Measurements from ENCODE around the gene DGCR6L.
"Not testable (repeated sequence)": the region's sequence is repeated elsewhere in the genome, so short reads cannot be mapped to it uniquely, and the experiment has no call there.

Gene DGCR6L

DNA sequence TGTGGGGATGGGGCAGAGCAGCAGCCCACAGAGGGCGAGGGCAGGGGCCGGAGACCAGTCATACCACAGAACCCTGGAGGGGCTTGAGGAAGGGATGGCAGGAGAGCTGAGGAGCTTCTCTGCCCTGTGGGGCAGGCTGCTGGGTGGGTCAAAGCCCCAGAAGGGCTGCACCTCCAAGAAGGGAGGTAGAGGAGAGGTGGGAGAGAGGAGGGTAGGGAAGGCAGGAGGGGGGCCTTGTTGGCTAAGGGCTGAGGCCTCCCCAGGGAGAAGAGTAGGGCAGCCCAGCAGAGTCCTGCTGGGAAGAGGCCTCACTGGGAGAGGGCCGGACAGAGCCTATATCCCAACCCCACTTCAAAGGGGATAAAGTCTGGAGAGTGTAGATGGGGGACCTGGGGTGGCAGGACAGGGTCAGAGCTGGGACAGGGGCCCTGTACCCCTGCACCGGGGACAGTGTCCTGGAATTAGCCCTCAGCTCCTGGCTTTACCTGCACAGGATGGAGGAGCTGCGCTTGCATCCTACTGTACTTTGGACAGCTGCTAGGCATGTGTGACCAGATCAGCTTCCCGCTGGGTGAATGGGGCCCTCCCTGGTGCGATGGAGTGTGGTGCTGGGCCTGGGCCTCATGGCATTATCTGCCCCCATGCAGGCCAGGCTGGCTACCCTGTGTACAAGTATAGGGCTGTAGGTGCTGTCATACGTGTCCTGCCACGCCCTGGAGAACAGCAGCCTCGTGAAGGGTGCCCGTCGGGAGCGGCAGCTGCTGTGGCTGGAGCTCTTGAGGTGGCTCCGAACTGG is 7.3 kb downstream of the DGCR6L start:
- ChIA-PET POLR2A (no interaction called here), CTCF (no interaction called here)
- DNase-seq (ENCODE audit: low read depth, low spot score), result no peak
- H3K4me3 ChIP-seq (ENCODE audit: low read depth, low read length), result no peak overlapping the region
- TF ChIP-seq, protein P1, sequence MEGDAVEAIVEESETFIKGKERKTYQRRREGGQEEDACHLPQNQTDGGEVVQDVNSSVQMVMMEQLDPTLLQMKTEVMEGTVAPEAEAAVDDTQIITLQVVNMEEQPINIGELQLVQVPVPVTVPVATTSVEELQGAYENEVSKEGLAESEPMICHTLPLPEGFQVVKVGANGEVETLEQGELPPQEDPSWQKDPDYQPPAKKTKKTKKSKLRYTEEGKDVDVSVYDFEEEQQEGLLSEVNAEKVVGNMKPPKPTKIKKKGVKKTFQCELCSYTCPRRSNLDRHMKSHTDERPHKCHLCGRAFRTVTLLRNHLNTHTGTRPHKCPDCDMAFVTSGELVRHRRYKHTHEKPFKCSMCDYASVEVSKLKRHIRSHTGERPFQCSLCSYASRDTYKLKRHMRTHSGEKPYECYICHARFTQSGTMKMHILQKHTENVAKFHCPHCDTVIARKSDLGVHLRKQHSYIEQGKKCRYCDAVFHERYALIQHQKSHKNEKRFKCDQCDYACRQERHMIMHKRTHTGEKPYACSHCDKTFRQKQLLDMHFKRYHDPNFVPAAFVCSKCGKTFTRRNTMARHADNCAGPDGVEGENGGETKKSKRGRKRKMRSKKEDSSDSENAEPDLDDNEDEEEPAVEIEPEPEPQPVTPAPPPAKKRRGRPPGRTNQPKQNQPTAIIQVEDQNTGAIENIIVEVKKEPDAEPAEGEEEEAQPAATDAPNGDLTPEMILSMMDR (IDR thresholded peaks at IDR 0.05; ENCODE audit: insufficient read depth, low read length, missing control alignments), result no peak

DNA sequence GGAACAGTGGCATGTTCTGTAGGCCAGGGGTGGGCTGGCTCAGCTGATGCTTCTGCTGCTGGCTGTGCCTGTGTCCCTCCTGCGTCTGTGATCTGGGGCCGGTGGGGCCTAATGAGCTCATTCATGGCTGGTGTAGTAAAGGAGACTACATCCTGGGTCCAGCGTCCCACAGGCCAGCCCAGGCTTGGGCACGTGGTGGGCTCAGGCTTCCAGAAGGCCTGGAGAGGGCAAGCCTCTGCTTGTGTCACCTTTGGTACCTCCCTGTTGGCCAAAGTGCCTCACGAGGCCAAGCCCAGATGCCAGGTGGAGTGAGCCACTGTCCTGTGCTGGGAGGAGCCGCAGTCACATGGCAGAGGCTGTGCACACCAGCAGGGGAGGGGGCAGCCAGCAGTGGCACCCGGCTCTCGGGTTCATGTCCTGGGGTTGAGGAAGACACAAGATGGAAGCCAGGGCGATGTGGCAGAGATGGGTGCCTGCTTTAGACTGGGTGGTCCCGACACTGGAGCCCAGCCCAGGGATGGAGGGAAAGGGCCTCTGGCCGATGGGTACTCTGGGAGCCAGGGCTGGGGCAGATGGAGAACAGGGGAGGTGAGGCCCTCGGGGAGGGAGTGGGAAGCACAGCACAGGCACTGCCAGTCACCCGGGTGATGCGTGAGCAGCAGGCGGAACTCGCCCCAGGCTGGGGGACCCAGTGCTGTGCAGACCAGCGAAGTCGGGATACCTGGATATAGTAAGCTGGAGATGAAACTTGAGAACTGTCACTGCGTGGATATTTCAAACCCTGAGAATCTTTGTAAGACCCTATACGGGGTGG is 8.4 kb downstream of the DGCR6L start:
- H3K4me3 ChIP-seq (ENCODE audit: low read depth, low read length); DNase-seq (ENCODE audit: low read depth, low spot score); CTCF ChIA-PET; POLR2A ChIA-PET: not testable (repeated sequence)

DNA sequence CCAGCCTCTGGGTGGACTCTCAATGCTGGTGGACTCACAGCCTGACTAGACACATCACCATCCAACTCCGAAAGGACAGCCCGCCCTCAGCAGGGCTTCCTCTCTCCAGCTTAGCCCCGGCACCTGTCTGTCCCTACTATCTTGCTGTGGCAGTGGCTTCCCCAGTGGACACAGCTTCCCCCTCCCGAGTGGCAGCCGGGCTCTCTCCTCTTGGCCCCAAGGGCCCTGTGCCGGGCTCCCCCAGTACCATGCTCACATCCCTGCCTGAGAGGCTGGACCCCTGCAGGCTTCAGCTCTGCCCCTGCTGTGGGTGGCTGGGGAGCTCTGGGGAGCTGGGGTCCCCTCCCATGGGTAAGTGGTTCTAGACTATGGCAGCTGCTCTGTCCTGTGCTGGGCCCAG is 9.1 kb downstream of the DGCR6L start:
- POLR2A ChIA-PET; CTCF ChIA-PET; DNase-seq (ENCODE audit: low read depth, low spot score): not testable (repeated sequence)

DNA sequence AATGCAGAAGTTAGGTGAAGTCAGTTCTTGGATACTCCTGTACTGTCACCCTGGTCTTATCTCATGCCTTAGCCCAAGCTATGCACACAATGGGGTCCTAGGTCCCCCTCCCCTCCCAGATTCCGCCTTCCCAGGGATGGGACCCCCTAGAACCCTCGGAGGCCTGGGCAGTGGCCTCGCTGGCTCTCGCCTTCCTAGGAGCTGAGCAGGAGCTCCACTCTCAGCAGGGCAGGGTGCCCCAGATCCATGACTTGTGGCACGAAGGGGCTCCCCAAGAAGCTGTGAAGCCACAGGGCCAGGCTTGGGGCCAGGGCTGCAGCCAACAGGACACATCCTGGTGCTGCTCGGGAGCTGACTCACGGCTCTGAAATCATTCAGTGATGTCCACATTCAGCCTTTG is 9.7 kb downstream of the DGCR6L start:
- CTCF ChIA-PET; H3K4me3 ChIP-seq (ENCODE audit: low read depth, low read length); POLR2A ChIA-PET; DNase-seq (ENCODE audit: low read depth, low spot score): not testable (repeated sequence)

More for the DNA sequence above, 9.1 kb downstream of the DGCR6L start:
- H3K4me3 ChIP-seq (ENCODE audit: low read depth, low read length), result not testable (repeated sequence)

DNA sequence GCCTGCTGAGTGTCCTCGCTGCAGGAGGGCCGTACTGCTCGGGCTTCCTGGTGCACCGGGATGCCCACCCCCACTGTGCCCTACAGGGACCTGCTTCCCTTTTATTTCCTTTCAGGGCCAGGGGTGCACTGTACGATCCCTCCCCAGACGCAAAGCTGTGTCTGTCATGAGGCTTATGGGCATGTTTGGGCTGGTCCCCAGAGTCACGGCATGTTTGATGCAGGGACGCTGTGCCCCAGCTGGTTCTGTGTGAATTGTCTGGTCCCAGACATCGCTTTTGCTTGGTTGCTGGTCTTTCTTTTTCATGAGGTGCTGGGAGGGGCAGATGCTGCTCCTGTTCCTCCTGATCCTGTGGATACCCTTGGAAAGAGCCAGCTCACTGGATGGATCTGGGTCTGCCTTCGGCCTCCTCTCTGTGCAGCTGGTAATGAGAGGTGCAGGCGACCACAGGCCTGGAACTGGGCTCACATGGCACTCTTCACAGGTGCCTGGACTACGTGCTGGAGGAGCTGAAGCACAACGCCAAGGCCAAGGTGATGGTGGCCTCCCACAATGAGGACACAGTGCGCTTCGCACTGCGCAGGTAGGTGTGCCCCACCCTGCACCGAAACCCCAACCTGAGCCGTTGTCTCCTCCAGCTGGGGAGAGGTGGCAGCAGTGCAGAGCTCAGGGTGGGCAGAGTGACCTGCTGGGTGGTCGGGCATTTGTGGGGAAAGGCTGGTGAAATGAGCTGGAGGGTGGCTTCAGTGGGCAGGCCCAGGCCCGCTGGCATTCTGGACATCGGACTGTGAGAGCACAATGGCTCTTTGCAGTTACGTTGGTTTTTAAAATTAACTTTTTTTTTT is 10.8 kb downstream of the DGCR6L start:
- POLR2A ChIA-PET; DNase-seq (ENCODE audit: low read depth, low spot score); H3K4me3 ChIP-seq (ENCODE audit: low read depth, low read length): not testable (repeated sequence)
- CTCF ChIA-PET, result interaction anchor here (3.5 kb wide), 1 partner anchor 8 kb away, joined by 16 read pairs; no protein-coding TSS in a partner anchor

DNA sequence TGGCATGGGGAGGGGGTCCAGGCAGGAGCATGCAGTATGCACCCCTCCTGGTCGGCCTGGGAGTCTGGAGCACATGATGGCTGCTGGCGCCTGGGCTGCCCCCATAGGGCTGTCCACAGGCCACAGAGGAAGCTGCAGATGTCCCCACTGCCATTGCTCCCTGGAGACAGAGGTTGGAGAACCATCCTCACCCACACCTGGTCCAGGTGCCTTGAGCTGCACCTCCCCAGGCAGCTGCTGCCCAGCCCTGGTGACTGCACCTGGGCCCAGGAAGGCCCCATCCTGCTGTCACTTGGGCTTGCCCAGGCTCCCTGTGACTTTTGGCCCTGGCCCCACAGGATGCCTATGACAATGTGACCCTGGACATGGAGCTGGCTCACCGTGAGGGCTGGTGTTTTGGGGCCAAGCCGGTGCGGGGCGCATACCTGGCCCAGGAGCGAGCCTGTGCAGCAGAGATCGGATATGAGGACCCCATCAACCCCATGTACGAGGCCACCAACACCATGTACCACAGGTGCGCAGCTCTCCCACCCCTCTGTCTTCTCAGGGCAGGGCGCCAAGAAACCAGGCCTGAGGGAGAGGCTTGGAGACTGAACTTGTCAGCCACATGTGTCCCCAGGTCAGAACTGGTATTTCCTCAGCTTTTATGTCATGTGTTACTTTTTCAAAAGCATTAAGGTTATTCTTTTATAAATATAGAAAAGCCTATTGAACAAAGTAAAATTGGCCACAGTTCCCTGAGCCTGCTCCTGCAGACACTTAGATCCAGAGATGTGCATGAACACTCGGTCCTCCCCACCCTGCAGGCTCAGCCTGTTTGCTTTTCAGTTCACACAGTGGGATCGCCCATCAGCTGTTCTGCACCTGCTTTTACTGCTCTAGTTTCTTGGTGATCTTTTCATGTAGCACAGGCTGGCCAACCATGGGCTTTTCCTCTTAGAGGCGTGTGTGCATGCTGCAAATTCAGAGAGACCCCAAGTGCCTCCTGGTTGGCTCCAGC is 12.1 kb downstream of the DGCR6L start:
- CTCF ChIA-PET, result interaction anchor here (3.5 kb wide), 1 partner anchor 10 kb away, joined by 16 read pairs; no protein-coding TSS in a partner anchor
- POLR2A ChIA-PET; H3K4me3 ChIP-seq (ENCODE audit: low read depth, low read length); DNase-seq (ENCODE audit: low read depth, low spot score): not testable (repeated sequence)

DNA sequence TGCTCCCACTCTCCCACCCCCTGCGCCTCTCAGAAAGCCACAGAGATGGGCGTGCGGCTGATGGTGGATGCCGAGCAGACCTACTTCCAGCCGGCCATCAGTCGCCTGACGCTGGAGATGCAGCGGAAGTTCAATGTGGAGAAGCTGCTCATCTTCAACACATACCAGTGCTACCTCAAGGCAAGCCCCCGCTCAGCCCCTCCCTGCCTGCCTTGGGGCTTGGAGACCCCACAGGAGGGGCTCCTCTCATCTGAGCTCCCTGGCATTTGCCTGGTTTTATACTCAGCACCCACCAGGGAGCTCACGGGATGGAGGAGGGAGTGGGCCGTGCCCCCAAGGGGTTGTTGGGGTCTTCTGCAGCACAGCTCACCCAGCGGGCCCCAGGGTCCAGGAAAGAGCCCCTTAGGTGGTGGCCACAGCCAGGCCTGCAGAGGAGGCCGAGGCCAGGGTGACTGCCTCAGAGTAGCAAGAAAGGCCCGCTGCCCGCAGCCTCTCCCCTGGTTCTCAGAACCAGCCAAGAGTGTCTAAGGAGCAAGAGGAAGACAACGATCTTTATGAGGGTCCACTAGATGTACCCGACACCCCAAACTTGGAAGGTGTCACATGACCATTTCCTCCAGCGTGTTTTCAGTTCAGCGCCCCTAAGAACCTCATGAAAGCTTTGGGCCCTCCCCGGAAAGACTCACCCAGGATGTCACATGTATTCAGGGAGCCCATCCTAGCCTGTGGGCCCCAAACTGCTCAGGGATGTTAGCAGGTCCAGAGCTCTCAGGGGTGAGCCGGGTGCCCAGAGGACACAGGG is 13.0 kb downstream of the DGCR6L start:
- DNase-seq (ENCODE audit: low read depth, low spot score); H3K4me3 ChIP-seq (ENCODE audit: low read depth, low read length); POLR2A ChIA-PET: not testable (repeated sequence)
- CTCF ChIA-PET, result interaction anchor here (3.5 kb wide), 1 partner anchor 11 kb away, joined by 16 read pairs; no protein-coding TSS in a partner anchor

DNA sequence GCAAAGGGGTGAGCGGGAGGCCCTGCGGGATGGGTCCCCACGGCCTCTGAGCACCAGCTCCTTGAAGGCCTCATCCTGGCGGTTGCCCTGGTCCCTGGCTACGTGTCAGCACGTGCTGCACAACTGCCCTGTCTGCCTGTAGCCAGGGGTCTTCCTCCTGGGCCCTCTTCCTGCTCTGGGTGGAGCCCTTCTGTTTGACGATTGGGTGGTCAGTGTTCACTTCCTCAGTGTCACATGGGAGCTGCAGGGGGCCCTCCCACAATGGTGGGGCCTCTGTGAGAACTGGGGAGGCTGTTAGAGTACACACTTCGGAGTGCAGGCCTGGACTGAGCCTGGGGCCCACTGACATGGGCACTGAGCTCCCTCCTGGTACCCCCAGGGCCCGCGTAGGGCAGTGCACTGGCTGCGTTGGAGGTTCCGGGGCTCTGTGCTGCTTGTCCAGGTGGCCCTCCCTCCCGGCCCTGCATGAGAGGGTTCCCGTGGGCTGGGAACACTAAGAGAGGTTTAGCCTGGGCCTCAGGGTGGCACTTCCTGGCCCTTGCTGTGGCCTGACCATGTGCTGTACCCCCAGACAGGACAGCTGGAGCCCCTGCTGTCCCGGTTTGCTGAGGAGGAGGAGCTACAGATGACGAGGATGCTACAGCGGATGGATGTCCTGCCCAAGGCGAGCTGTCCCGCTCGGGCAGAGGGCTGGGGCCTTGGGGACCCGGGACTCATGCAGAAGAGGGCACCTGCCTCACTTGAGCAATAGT is 13.8 kb downstream of the DGCR6L start:
- ChIA-PET CTCF (interaction anchor here (0.8 to 3.5 kb wide), 2 partner anchors 11 to 21 kb away, joined by 3 to 16 read pairs; no protein-coding TSS in a partner anchor), POLR2A (interaction anchor here (0.5 kb wide), 1 partner anchor 12 kb away, joined by 3 read pairs; no protein-coding TSS in a partner anchor)
- TF ChIP-seq, protein P1 (IDR thresholded peaks at IDR 0.05; ENCODE audit: insufficient read depth, low read length, missing control alignments), result no peak
- DNase-seq (ENCODE audit: low read depth, low spot score), result no peak
- H3K4me3 ChIP-seq (ENCODE audit: low read depth, low read length), result no peak overlapping the region

DNA sequence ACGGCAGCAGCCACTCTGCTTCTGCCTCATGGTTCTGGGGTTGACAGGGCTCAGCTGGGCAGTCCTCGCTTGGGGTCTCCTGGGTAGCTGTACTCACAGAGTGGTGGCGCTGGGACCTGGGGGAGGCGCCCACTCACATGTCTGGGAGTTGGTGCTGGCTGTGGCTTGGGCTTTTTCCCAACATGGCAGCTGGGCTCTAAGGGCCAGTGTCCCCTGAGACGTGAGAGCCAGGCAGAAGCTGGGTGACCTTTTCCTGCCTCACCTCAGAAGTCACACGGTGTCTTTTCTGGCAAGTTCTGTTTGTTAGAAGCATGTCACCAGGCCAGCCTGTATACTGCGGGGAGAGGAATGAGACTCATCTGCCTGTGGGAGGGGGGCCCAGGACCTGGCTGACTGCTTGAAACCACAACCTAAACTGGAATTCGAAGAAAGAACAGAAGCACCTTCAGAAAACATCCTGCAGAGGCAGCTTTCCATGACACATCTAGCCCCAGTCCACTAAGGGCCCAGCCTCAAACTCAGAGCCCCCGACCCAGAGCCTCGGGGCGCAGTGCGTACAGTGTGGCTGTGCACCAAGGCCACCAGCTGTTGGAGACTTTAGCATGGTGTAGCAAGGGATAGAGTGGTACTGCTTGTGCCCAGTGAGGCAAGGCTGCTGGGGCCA is 14.5 kb downstream of the DGCR6L start:
- ChIA-PET POLR2A (interaction anchor here (0.5 kb wide), 1 partner anchor 12 kb away, joined by 3 read pairs; no protein-coding TSS in a partner anchor), CTCF (interaction anchor here (0.8 to 3.5 kb wide), 2 partner anchors 12 to 20 kb away, joined by 3 to 16 read pairs; no protein-coding TSS in a partner anchor)
- H3K4me3 ChIP-seq (ENCODE audit: low read depth, low read length); DNase-seq (ENCODE audit: low read depth, low spot score): not testable (repeated sequence)

All from AG04449 (cell line).